ENCODE measurements around the gene FKBP1A. TPM values are rescaled to one million over a fixed set of nuclear protein-coding genes. Genes with fewer than 3 reads are reported as not detected.

FKBP1A gene
- total and polyA plus RNA-seq, 4 donors, result 145 to 465 (median 277) TPM

- DNase-seq (no peak), ATAC-seq (ENCODE audit: insufficient read depth, low FRiP score) (no peak)
- Histone ChIP-seq H3K9ac (ENCODE audit: insufficient read depth in 1 of 2, low read length in 2 of 2) (no peak overlapping the region), H3K27ac (ENCODE audit: low read depth in 1 of 2, low read length in 1 of 2) (no peak overlapping the region), H3K4me3 (no peak overlapping the region), H3K9me3 (ENCODE audit: control insufficient read depth in 4 of 4, insufficient read depth in 3 of 4, low read length in 3 of 4) (peaks cover 0 to 2% (median 0%) of the 10 kb centered on the region in 4 donors), H3K4me1 (ENCODE audit: control insufficient read depth in 5 of 5, insufficient read depth in 5 of 5, low read length in 5 of 5) (no peaks in the 10 kb centered on the region), H3K36me3 (ENCODE audit: control insufficient read depth in 4 of 4, insufficient read depth in 4 of 4, low read length in 4 of 4) (no peaks in the 10 kb centered on the region), H3K27me3 (ENCODE audit: control insufficient read depth in 3 of 3, insufficient read depth in 3 of 3, low read length in 2 of 3) (peaks cover 0 to 14% (median 0%) of the 10 kb centered on the region in 3 donors)
- no peak for TF ChIP-seq CTCF (IDR thresholded peaks at IDR 0.05; ENCODE audit: control extremely low read depth, extremely low read depth)
- WGBS, 2 donors, result 79 to 89% methylated on average over 4 of the region's 4 CpGs
These were observed 22.1 kb upstream of the FKBP1A start for GRCh38 chr20:1414982-1415381.

- Histone ChIP-seq H3K27me3 (ENCODE audit: control insufficient read depth in 3 of 3, insufficient read depth in 3 of 3, low read length in 2 of 3) (no peaks in the 10 kb centered on the region), H3K4me1 (ENCODE audit: control insufficient read depth in 5 of 5, insufficient read depth in 5 of 5, low read length in 5 of 5) (no peaks in the 10 kb centered on the region), H3K9ac (ENCODE audit: insufficient read depth in 1 of 2, low read length in 2 of 2) (no peak overlapping the region), H3K4me3 (no peak overlapping the region), H3K9me3 (ENCODE audit: control insufficient read depth in 4 of 4, insufficient read depth in 3 of 4, low read length in 3 of 4) (peaks cover 0 to 6% (median 0%) of the 10 kb centered on the region in 4 donors), H3K36me3 (ENCODE audit: control insufficient read depth in 4 of 4, insufficient read depth in 4 of 4, low read length in 4 of 4) (no peaks in the 10 kb centered on the region), H3K27ac (ENCODE audit: low read depth in 1 of 2, low read length in 1 of 2) (no peak overlapping the region)
- DNase-seq, result no peak
- WGBS, 2 donors, result 52 to 63% methylated on average over 2 of the region's 2 CpGs
- no peak for ATAC-seq (ENCODE audit: insufficient read depth, low FRiP score)
- TF ChIP-seq CTCF (IDR thresholded peaks at IDR 0.05; ENCODE audit: control extremely low read depth, extremely low read depth), result no peak
These were observed 12.9 kb upstream of the FKBP1A start for GRCh38 chr20:1405801-1406200.

DNA sequence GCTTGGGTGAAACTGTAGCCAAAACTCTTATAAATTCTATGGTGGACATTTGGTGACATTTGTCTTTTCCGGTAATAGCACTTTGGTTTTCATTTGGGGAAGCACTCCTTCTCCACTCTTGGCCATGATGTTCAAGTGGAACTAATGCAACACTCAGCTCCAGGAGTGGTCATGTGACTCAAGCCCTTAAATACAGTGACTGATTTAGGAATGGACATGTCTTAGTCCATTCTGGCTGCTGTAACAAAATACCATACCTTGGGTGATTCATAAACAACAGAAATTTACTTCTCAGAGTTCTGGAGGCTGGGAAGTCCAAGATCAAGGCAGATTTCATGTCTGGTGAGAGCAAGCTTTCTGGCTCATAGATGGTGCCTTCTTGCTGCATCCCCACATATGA lies 10.8 kb upstream of the FKBP1A start:
- Histone ChIP-seq H3K9ac (ENCODE audit: insufficient read depth in 1 of 2, low read length in 2 of 2) (no peak overlapping the region), H3K27me3 (ENCODE audit: control insufficient read depth in 3 of 3, insufficient read depth in 3 of 3, low read length in 2 of 3) (no peaks in the 10 kb centered on the region), H3K4me1 (ENCODE audit: control insufficient read depth in 5 of 5, insufficient read depth in 5 of 5, low read length in 5 of 5) (no peaks in the 10 kb centered on the region), H3K36me3 (ENCODE audit: control insufficient read depth in 4 of 4, insufficient read depth in 4 of 4, low read length in 4 of 4) (no peaks in the 10 kb centered on the region), H3K4me3 (no peak overlapping the region), H3K9me3 (ENCODE audit: control insufficient read depth in 4 of 4, insufficient read depth in 3 of 4, low read length in 3 of 4) (peaks cover 0 to 6% (median 0%) of the 10 kb centered on the region in 4 donors), H3K27ac (ENCODE audit: low read depth in 1 of 2, low read length in 1 of 2) (no peak overlapping the region)
- no peak for DNase-seq
- TF ChIP-seq CTCF (IDR thresholded peaks at IDR 0.05; ENCODE audit: control extremely low read depth, extremely low read depth), result no peak
- ATAC-seq (ENCODE audit: insufficient read depth, low FRiP score), result no peak
- 40 to 50% methylated on average over 1 of the region's 1 CpG for WGBS, 2 donors

GRCh38 chr20:1402149-1402548 lies 9.3 kb upstream of the FKBP1A start:
- 71 to 76% methylated on average over 7 of the region's 7 CpGs for WGBS, 2 donors
- ATAC-seq (ENCODE audit: insufficient read depth, low FRiP score), result no peak

More at GRCh38 chr20:1402149-1402548, 9.3 kb upstream of the FKBP1A start:
- H3K4me1 ChIP-seq (ENCODE audit: control insufficient read depth in 5 of 5, insufficient read depth in 5 of 5, low read length in 5 of 5), result no peaks in the 10 kb centered on the region
- no peak overlapping the region for H3K27ac ChIP-seq (ENCODE audit: low read depth in 1 of 2, low read length in 1 of 2)
- no peak overlapping the region for H3K9ac ChIP-seq (ENCODE audit: insufficient read depth in 1 of 2, low read length in 2 of 2)
- H3K9me3 ChIP-seq (ENCODE audit: control insufficient read depth in 4 of 4, insufficient read depth in 3 of 4, low read length in 3 of 4), result peaks cover 0 to 5% (median 0%) of the 10 kb centered on the region in 4 donors
- no peak for DNase-seq
- H3K4me3 ChIP-seq, result no peak overlapping the region
- H3K27me3 ChIP-seq (ENCODE audit: control insufficient read depth in 3 of 3, insufficient read depth in 3 of 3, low read length in 2 of 3), result peaks cover 0 to 5% (median 3%) of the 10 kb centered on the region in 3 donors
- TF ChIP-seq CTCF (IDR thresholded peaks at IDR 0.05; ENCODE audit: control extremely low read depth, extremely low read depth), result no peak
- H3K36me3 ChIP-seq (ENCODE audit: control insufficient read depth in 4 of 4, insufficient read depth in 4 of 4, low read length in 4 of 4), result no peaks in the 10 kb centered on the region

Measured in lung (tissue), 12 donors.